ENCODE measurements around the gene HOXB6.

HOXB6 gene

GRCh38 chr17:48589060-48589830 lies 15.5 kb downstream of the HOXB6 start:
- Histone ChIP-seq H4K91ac (ENCODE audit: low read depth, low read length, poor library complexity) (no peak overlapping the region), H3K4me3 (ENCODE audit: low read length in 2 of 2) (no peak overlapping the region)

GRCh38 chr17:48588528-48588927 lies 16.3 kb downstream of the HOXB6 start:
- no peak overlapping the region for H2BK12ac ChIP-seq (ENCODE audit: low read length)
- DNase-seq (ENCODE audit: low spot score), result no peak
- no peak overlapping the region for H2AK5ac ChIP-seq (ENCODE audit: low read depth, low read length)
- H3K36me3 ChIP-seq (replicated peaks in 1 of 2; ENCODE audit: control insufficient read depth in 2 of 2, insufficient read depth in 2 of 2, low read length in 2 of 2), result no peaks in the 10 kb centered on the region
- H2BK120ac ChIP-seq (ENCODE audit: low read depth, low read length), result no peak overlapping the region
- no peak overlapping the region for H4K8ac ChIP-seq (ENCODE audit: low read depth, low read length)
- H2BK5ac ChIP-seq (ENCODE audit: low read length), result no peak overlapping the region
- H3K23ac ChIP-seq (ENCODE audit: low read depth, low read length, poor library complexity), result no peak overlapping the region
- no peak overlapping the region for H3K14ac ChIP-seq (ENCODE audit: low read length)
- H3K4me3 ChIP-seq (ENCODE audit: low read length in 2 of 2), result no peak overlapping the region
- no CpG with 5 or more reads among the region's 2 CpGs for WGBS, 2 donors (ENCODE audit: extremely low coverage in 2 of 2, insufficient read length in 2 of 2, insufficient replicate concordance in 1 of 2)
- no peak overlapping the region for H3K9ac ChIP-seq (ENCODE audit: low read depth, low read length, poor library complexity)
- no peak overlapping the region for H3K27ac ChIP-seq (replicated peaks; ENCODE audit: low read length)
- no peak overlapping the region for H3K4me2 ChIP-seq (ENCODE audit: insufficient read depth, low read length, poor library complexity, severe bottlenecking)
- peaks cover 57 to 100% (median 100%) of the 10 kb centered on the region in 3 experiments for H3K27me3 ChIP-seq (ENCODE audit: control insufficient read depth in 3 of 3, insufficient read depth in 3 of 3, low read depth in 1 of 3, low read length in 3 of 3)
- H3K9me3 ChIP-seq (replicated peaks in 1 of 2; ENCODE audit: control insufficient read depth in 2 of 2, insufficient read depth in 1 of 2, low read depth in 1 of 2, low read length in 2 of 2), result peaks cover 0 to 3% of the 10 kb centered on the region in 2 donors
- H2BK15ac ChIP-seq (ENCODE audit: low read length), result no peak overlapping the region
- no peaks in the 10 kb centered on the region for H3K4me1 ChIP-seq (ENCODE audit: control insufficient read depth in 2 of 2, insufficient read depth in 1 of 2, low read depth in 1 of 2, low read length in 2 of 2)
- H3K4ac ChIP-seq (ENCODE audit: low read length), result no peak overlapping the region
- H3K79me1 ChIP-seq (ENCODE audit: low read depth, low read length), result no peaks in the 10 kb centered on the region
- no peak overlapping the region for H4K91ac ChIP-seq (ENCODE audit: low read depth, low read length, poor library complexity)
- H2AFZ ChIP-seq (ENCODE audit: low read length), result no peak overlapping the region
- no peak overlapping the region for H3K18ac ChIP-seq (ENCODE audit: low read length)

More at GRCh38 chr17:48589060-48589830, 15.5 kb downstream of the HOXB6 start:
- H2BK120ac ChIP-seq (ENCODE audit: low read depth, low read length), result no peak overlapping the region
- H3K27me3 ChIP-seq (ENCODE audit: control insufficient read depth in 3 of 3, insufficient read depth in 3 of 3, low read depth in 1 of 3, low read length in 3 of 3), result peaks cover 56 to 100% (median 100%) of the 10 kb centered on the region in 3 experiments
- H3K4ac ChIP-seq (ENCODE audit: low read length), result no peak overlapping the region
- WGBS, 2 donors (ENCODE audit: extremely low coverage in 2 of 2, insufficient read length in 2 of 2, insufficient replicate concordance in 1 of 2), result no CpG with 5 or more reads among the region's 10 CpGs
- no peak overlapping the region for H2BK5ac ChIP-seq (ENCODE audit: low read length)
- no peaks in the 10 kb centered on the region for H3K4me1 ChIP-seq (ENCODE audit: control insufficient read depth in 2 of 2, insufficient read depth in 1 of 2, low read depth in 1 of 2, low read length in 2 of 2)
- peaks cover 0 to 2% of the 10 kb centered on the region in 2 donors for H3K9me3 ChIP-seq (replicated peaks in 1 of 2; ENCODE audit: control insufficient read depth in 2 of 2, insufficient read depth in 1 of 2, low read depth in 1 of 2, low read length in 2 of 2)
- H2BK15ac ChIP-seq (ENCODE audit: low read length), result no peak overlapping the region
- H3K9ac ChIP-seq (ENCODE audit: low read depth, low read length, poor library complexity), result no peak overlapping the region
- no peak overlapping the region for H2AFZ ChIP-seq (ENCODE audit: low read length)
- no peak overlapping the region for H3K27ac ChIP-seq (replicated peaks; ENCODE audit: low read length)
- no peak overlapping the region for H4K8ac ChIP-seq (ENCODE audit: low read depth, low read length)
- H2BK12ac ChIP-seq (ENCODE audit: low read length), result no peak overlapping the region
- no peak overlapping the region for H2AK5ac ChIP-seq (ENCODE audit: low read depth, low read length)
- no peaks in the 10 kb centered on the region for H3K36me3 ChIP-seq (replicated peaks in 1 of 2; ENCODE audit: control insufficient read depth in 2 of 2, insufficient read depth in 2 of 2, low read length in 2 of 2)
- no peak overlapping the region for H3K4me2 ChIP-seq (ENCODE audit: insufficient read depth, low read length, poor library complexity, severe bottlenecking)
- no peak overlapping the region for H3K23ac ChIP-seq (ENCODE audit: low read depth, low read length, poor library complexity)
- no peak overlapping the region for H3K18ac ChIP-seq (ENCODE audit: low read length)
- H3K79me1 ChIP-seq (ENCODE audit: low read depth, low read length), result no peaks in the 10 kb centered on the region
- no peak overlapping the region for H3K14ac ChIP-seq (ENCODE audit: low read length)
- DNase-seq (ENCODE audit: low spot score), result no peak

GRCh38 chr17:48588074-48588415 lies 16.7 kb downstream of the HOXB6 start:
- Histone ChIP-seq H3K79me1 (ENCODE audit: low read depth, low read length) (no peaks in the 10 kb centered on the region), H2AFZ (ENCODE audit: low read length) (no peak overlapping the region), H4K8ac (ENCODE audit: low read depth, low read length) (no peak overlapping the region), H3K27me3 (ENCODE audit: control insufficient read depth in 3 of 3, insufficient read depth in 3 of 3, low read depth in 1 of 3, low read length in 3 of 3) (peaks cover 55 to 100% (median 100%) of the 10 kb centered on the region in 3 experiments), H3K18ac (ENCODE audit: low read length) (no peak overlapping the region), H3K27ac (replicated peaks; ENCODE audit: low read length) (no peak overlapping the region), H2BK12ac (ENCODE audit: low read length) (no peak overlapping the region), H2BK5ac (ENCODE audit: low read length) (no peak overlapping the region), H3K9ac (ENCODE audit: low read depth, low read length, poor library complexity) (no peak overlapping the region), H3K36me3 (replicated peaks in 1 of 2; ENCODE audit: control insufficient read depth in 2 of 2, insufficient read depth in 2 of 2, low read length in 2 of 2) (no peaks in the 10 kb centered on the region), H4K91ac (ENCODE audit: low read depth, low read length, poor library complexity) (no peak overlapping the region), H3K9me3 (replicated peaks in 1 of 2; ENCODE audit: control insufficient read depth in 2 of 2, insufficient read depth in 1 of 2, low read depth in 1 of 2, low read length in 2 of 2) (peaks cover 0 to 3% of the 10 kb centered on the region in 2 donors), H2AK5ac (ENCODE audit: low read depth, low read length) (no peak overlapping the region), H3K4me3 (ENCODE audit: low read length in 2 of 2) (no peak overlapping the region), H3K4me2 (ENCODE audit: insufficient read depth, low read length, poor library complexity, severe bottlenecking) (no peak overlapping the region), H3K4ac (ENCODE audit: low read length) (no peak overlapping the region), H2BK15ac (ENCODE audit: low read length) (no peak overlapping the region), H3K14ac (ENCODE audit: low read length) (no peak overlapping the region), H3K23ac (ENCODE audit: low read depth, low read length, poor library complexity) (no peak overlapping the region), H2BK120ac (ENCODE audit: low read depth, low read length) (no peak overlapping the region), H3K4me1 (ENCODE audit: control insufficient read depth in 2 of 2, insufficient read depth in 1 of 2, low read depth in 1 of 2, low read length in 2 of 2) (no peaks in the 10 kb centered on the region)
- no peak for DNase-seq (ENCODE audit: low spot score)
- no CpG with 5 or more reads among the region's 2 CpGs for WGBS, 2 donors (ENCODE audit: extremely low coverage in 2 of 2, insufficient read length in 2 of 2, insufficient replicate concordance in 1 of 2)

GRCh38 chr17:48587276-48588073 lies 17.3 kb downstream of the HOXB6 start:
- Histone ChIP-seq H3K79me1 (ENCODE audit: low read depth, low read length) (no peaks in the 10 kb centered on the region), H4K8ac (ENCODE audit: low read depth, low read length) (no peak overlapping the region), H3K9me3 (replicated peaks in 1 of 2; ENCODE audit: control insufficient read depth in 2 of 2, insufficient read depth in 1 of 2, low read depth in 1 of 2, low read length in 2 of 2) (peaks cover 0 to 3% of the 10 kb centered on the region in 2 donors), H4K91ac (ENCODE audit: low read depth, low read length, poor library complexity) (no peak overlapping the region), H2BK15ac (ENCODE audit: low read length) (no peak overlapping the region), H2BK120ac (ENCODE audit: low read depth, low read length) (no peak overlapping the region), H3K4me2 (ENCODE audit: insufficient read depth, low read length, poor library complexity, severe bottlenecking) (no peak overlapping the region), H3K18ac (ENCODE audit: low read length) (no peak overlapping the region), H3K27ac (replicated peaks; ENCODE audit: low read length) (no peak overlapping the region), H3K36me3 (replicated peaks in 1 of 2; ENCODE audit: control insufficient read depth in 2 of 2, insufficient read depth in 2 of 2, low read length in 2 of 2) (no peaks in the 10 kb centered on the region), H3K4me1 (ENCODE audit: control insufficient read depth in 2 of 2, insufficient read depth in 1 of 2, low read depth in 1 of 2, low read length in 2 of 2) (no peaks in the 10 kb centered on the region), H3K4ac (ENCODE audit: low read length) (no peak overlapping the region), H3K9ac (ENCODE audit: low read depth, low read length, poor library complexity) (no peak overlapping the region), H3K23ac (ENCODE audit: low read depth, low read length, poor library complexity) (no peak overlapping the region), H2BK12ac (ENCODE audit: low read length) (no peak overlapping the region), H3K4me3 (ENCODE audit: low read length in 2 of 2) (no peak overlapping the region), H2AK5ac (ENCODE audit: low read depth, low read length) (no peak overlapping the region), H2BK5ac (ENCODE audit: low read length) (no peak overlapping the region), H3K27me3 (ENCODE audit: control insufficient read depth in 3 of 3, insufficient read depth in 3 of 3, low read depth in 1 of 3, low read length in 3 of 3) (peaks cover 57 to 100% (median 100%) of the 10 kb centered on the region in 3 experiments), H3K14ac (ENCODE audit: low read length) (no peak overlapping the region), H2AFZ (ENCODE audit: low read length) (no peak overlapping the region)
- no peak for DNase-seq (ENCODE audit: low spot score)
- no CpG with 5 or more reads among the region's 5 CpGs for WGBS, 2 donors (ENCODE audit: extremely low coverage in 2 of 2, insufficient read length in 2 of 2, insufficient replicate concordance in 1 of 2)

Data from neuronal stem cell (in vitro differentiated cells).